GM12878 (cell line): ENCODE results near the gene FUT8. TPM values are rescaled to one million over a fixed set of nuclear protein-coding genes. Genes with fewer than 3 reads are reported as not detected.

Experiments used
- ATAC-seq: fragments of 200-7000 bp; cut with Tn5 transposase; 3 replicates; pipeline ENCODE4 v1.9.1; 2020; ENCODE audit warnings: mild to moderate bottlenecking, moderate library complexity
- BruUV-seq: library from RNA; stranded (reverse); fragments of 400-500 nt; replicated peaks from 2 replicates; lab custom pipeline; 2021; lab: Mats Ljungman, UMichigan
- CTCF ChIA-PET: fragments of 300-600 bp; sonication (Branson Sonifier 250); formaldehyde crosslinking; extraction: SDS; loops from one replicate; lab custom pipeline; 2021; ENCODE audit warnings: inconsistent platforms; lab: Yijun Ruan, JAX
- POLR2A ChIA-PET: fragments of 350-600 bp; formaldehyde crosslinking; extraction: SDS; loops from one replicate; lab custom pipeline; 2021; ENCODE audit warnings: inconsistent platforms; lab: Charles Lee
- RAD21 ChIA-PET: fragments of 300-600 bp; sonication (Branson Sonifier 250); formaldehyde crosslinking; loops from one replicate; lab custom pipeline; 2023; ENCODE audit warnings: antibody characterized with exemption; ENCODE audit not compliant: unreplicated experiment; lab: Charles Lee
- SMC1A ChIA-PET: fragments of 300-600 bp; sonication (Branson Sonifier 250); formaldehyde crosslinking; loops from one replicate; lab custom pipeline; 2023; ENCODE audit not compliant: unreplicated experiment, uncharacterized antibody; lab: Charles Lee
- DNase-seq: peaks from one replicate; pipeline ENCODE4 v3.0.0-alpha.2; 2011; ENCODE audit warnings: low read depth, low spot score
- FAIRE-seq: peaks from 3 replicates; lab custom pipeline; 2011; peaks lifted over from hg19 to GRCh38; lab: Jason Lieb, UNC
- H2AFZ ChIP-seq: 2 replicates; pipeline ENCODE4 v1.6.0; 2011; ENCODE audit warnings: low read depth, low read length, control low read depth; ENCODE audit not compliant: control insufficient read depth
- H3K27ac ChIP-seq: 2 replicates; pipeline ENCODE4 v1.5.1; 2011; ENCODE audit warnings: control low read depth; ENCODE audit not compliant: control insufficient read depth, insufficient read depth
- H3K27me3 ChIP-seq, 2 experiments: replicated peaks in 1 of 2; 2 replicates each; pipeline versions ENCODE4 v1.6.0 to v1.6.1; 2011; ENCODE audit warnings: low read length in 1 of 2; ENCODE audit not compliant: control insufficient read depth in 2 of 2, insufficient read depth in 2 of 2
- H3K36me3 ChIP-seq, 2 experiments: 2 replicates each; pipeline ENCODE4 v1.5.1; 2011; ENCODE audit warnings: low read length in 1 of 2; ENCODE audit not compliant: control insufficient read depth in 2 of 2, insufficient read depth in 2 of 2
- H3K4me1 ChIP-seq: 2 replicates; pipeline ENCODE4 v1.6.1; 2011; ENCODE audit warnings: mild to moderate bottlenecking, low read length, moderate library complexity, mixed read lengths; ENCODE audit not compliant: control insufficient read depth, insufficient read depth
- H3K4me2 ChIP-seq: 2 replicates; pipeline ENCODE4 v1.6.0; 2011; ENCODE audit warnings: control low read depth; ENCODE audit not compliant: control insufficient read depth, insufficient read depth
- H3K4me3 ChIP-seq: fragments of 200-600 bp; sonication (generic); 2 replicates; pipeline ENCODE4 v1.5.1; 2016
- H3K79me2 ChIP-seq: 2 replicates; pipeline ENCODE4 v1.6.0; 2011; ENCODE audit warnings: low read length; ENCODE audit not compliant: control insufficient read depth, insufficient read depth
- H3K9ac ChIP-seq: 2 replicates; pipeline ENCODE4 v1.8.0; 2011; ENCODE audit warnings: low read length, control low read depth, mixed read lengths; ENCODE audit not compliant: control insufficient read depth, insufficient read depth
- H3K9me3 ChIP-seq: replicated peaks from 3 replicates; pipeline ENCODE4 v1.5.1; 2011; ENCODE audit warnings: mild to moderate bottlenecking, low read length; ENCODE audit not compliant: control insufficient read depth, insufficient read depth
- H4K20me1 ChIP-seq: 2 replicates; pipeline ENCODE4 v1.6.0; 2011; ENCODE audit not compliant: control insufficient read depth, insufficient read depth
- E4F1 ChIP-seq: fragments of 450-650 bp; IDR thresholded peaks from 2 replicates; pipeline ENCODE4 v1.6.1; 2018; ENCODE audit warnings: borderline replicate concordance, mild to moderate bottlenecking; ENCODE audit not compliant: partially characterized antibody
- RAD51 ChIP-seq: fragments of 450-650 bp; IDR thresholded peaks from 2 replicates; pipeline ENCODE4 v1.6.1; 2016; ENCODE audit warnings: moderate library complexity, mild to moderate bottlenecking, inconsistent platforms
- RELA ChIP-seq: fragments of 450-650 bp; IDR thresholded peaks from 2 replicates; pipeline ENCODE4 v1.8.0; 2014; ENCODE audit warnings: borderline replicate concordance; ENCODE audit not compliant: partially characterized antibody
- SMAD1 ChIP-seq: fragments of 450-650 bp; IDR thresholded peaks from 2 replicates; pipeline ENCODE4 v1.6.1; 2018; ENCODE audit warnings: mild to moderate bottlenecking, low read depth; ENCODE audit not compliant: partially characterized antibody
- WGBS: methylation state at CpG from one replicate; pipeline ENCODE4 v1.1.6; 2016; ENCODE audit warnings: low lambda C conversion rate; ENCODE audit not compliant: insufficient replicate concordance, insufficient coverage; ENCODE audit errors: missing lambda C conversion rate; 5-methylcytosine and 5-hydroxymethylcytosine counted together
- in situ Hi-C: fragments of 300-500 bp; cut with MboI; formaldehyde crosslinking; loops from 9 replicates; pipeline ENCODE4 v1.14.3; 2018; ENCODE audit warnings: mixed read lengths
- intact Hi-C: fragments of 100-400 bp; cut with micrococcal nuclease; formaldehyde crosslinking; loops from one replicate; pipeline ENCODE4 v1.14.2; 2022; ENCODE audit not compliant: unreplicated experiment
- polyA plus RNA-seq, 11 experiments: library from polyadenylated mRNA; depleted of rRNA in 4 of 11; unstranded in 6 of 11; stranded (reverse) in 5 of 11; fragments of >200 nt; fragmentation: Nextera tagmentation in 4 of 11; fragmentation: Illumina TruSeq in 1 of 11; extraction: Ambion mirVana in 4 of 11; extraction: Trizol in 1 of 11; gene quantifications; 1 replicate in 1 of 11; 2 replicates in 10 of 11; pipeline versions ENCODE4 v1.2.1 to v1.2.3, GENCODE V29; 2011 to 2016; ENCODE audit warnings: inconsistent platforms in 2 of 11, missing spikeins in 2 of 11, low read depth in 1 of 11
- total RNA-seq, 4 experiments: library from RNA; depleted of rRNA in 3 of 4; stranded (reverse); fragments of >200 nt in 3 of 4; fragmentation: Illumina TruSeq in 1 of 4; extraction: Trizol in 1 of 4; gene quantifications; 2 replicates each; pipeline versions ENCODE4 v1.2.1 to v1.2.3, GENCODE V29; 2013 to 2021

The FUT8 gene
- total and polyA plus RNA-seq, 10 of the 15 experiments (the other 5 are each of a cell fraction or from before 2014, with no cell fraction given): 21.3 to 106 (median 66.3) TPM

GRCh38 chr14:65729566-65729965 lies 317.0 kb downstream of the FUT8 start:
- ChIA-PET CTCF (interaction anchor here (1.7 kb wide), 1 partner anchor 314 kb away, joined by 5 read pairs; no protein-coding TSS in a partner anchor), RAD21 (no interaction called here), POLR2A (no interaction called here), SMC1A (interaction anchor here (0.6 to 1.9 kb wide), 3 partner anchors 195 to 1118 kb away, joined by 3 to 8 read pairs (median 3); no protein-coding TSS in a partner anchor)
- H3K27ac ChIP-seq: no peak overlapping the region
- WGBS: 93% methylated on average over 5 of the region's 5 CpGs
- FAIRE-seq (no peak), DNase-seq (no peak), ATAC-seq (no peak)
- H3K27me3 ChIP-seq: no peaks in the 10 kb centered on the region
- no TSS peak for BruUV-seq
- no peak overlapping the region for H3K9ac ChIP-seq
- intact Hi-C loops: no loop called here
- no peaks in the 10 kb centered on the region for H4K20me1 ChIP-seq
- H2AFZ ChIP-seq: no peak overlapping the region
- H3K4me1 ChIP-seq: peaks cover 11% of the 10 kb centered on the region
- TF ChIP-seq RELA: no peak
- TF ChIP-seq RAD51: no peak
- no peak for TF ChIP-seq E4F1
- TF ChIP-seq SMAD1: no peak
- in situ Hi-C loops: no loop called here
- H3K36me3 ChIP-seq: peaks cover 1 to 18% of the 10 kb centered on the region in 2 experiments; a peak in 2 of 4 replicates
- H3K79me2 ChIP-seq: no peaks in the 10 kb centered on the region
- H3K9me3 ChIP-seq: peaks cover 2% of the 10 kb centered on the region; the same call in 1 of the 3 replicates
- H3K4me2 ChIP-seq: no peak overlapping the region
- no peak overlapping the region for H3K4me3 ChIP-seq
